K562 (cell line): ENCODE measurements around the gene AK2. TPM values are rescaled to one million over a fixed set of nuclear protein-coding genes. Genes with fewer than 3 reads are reported as not detected.
A peak's percentile ranks its signal among the peaks of the same experiment; 100 is the strongest.

Source experiments
- CBFA2T2 ChIP-seq: fragments of 450-650 bp; conservative IDR thresholded peaks from 2 replicates; pipeline ENCODE4 v1.6.1; 2017; ENCODE audit warnings: mild to moderate bottlenecking
- ESRRB ChIP-seq: fragments of 250-450 bp; sonication (Bioruptor Pico); IDR thresholded peaks from 2 replicates; pipeline ENCODE4 v1.5.0; 2020; ENCODE audit warnings: mild to moderate bottlenecking, moderate library complexity, borderline replicate concordance
- EZH2 ChIP-seq: IDR thresholded peaks from 2 replicates; pipeline ENCODE4 v1.6.1; 2012; ENCODE audit warnings: low read depth, mild to moderate bottlenecking, inconsistent platforms, low read length, borderline replicate concordance
- GATAD2A ChIP-seq: fragments of 450-650 bp; IDR thresholded peaks from 2 replicates; pipeline ENCODE4 v1.6.1; 2017
- IFI16 ChIP-seq: fragments of 250-450 bp; sonication (Bioruptor Pico); IDR thresholded peaks from 2 replicates; pipeline ENCODE4 v2.1.2; 2022; ENCODE audit warnings: mild to moderate bottlenecking, inconsistent platforms
- IRF2 ChIP-seq: sonication (generic); formaldehyde crosslinking; IDR thresholded peaks from 2 replicates; pipeline ENCODE4 v1.8.1; 2022; ENCODE audit warnings: mild to moderate bottlenecking, missing genetic modification reagents
- NONO ChIP-seq, 2 experiments: fragments of 200-400 bp in 1 of 2; fragments of 450-650 bp in 1 of 2; formaldehyde crosslinking in 1 of 2; IDR thresholded peaks; 2 replicates each; pipeline ENCODE4 v1.6.1; 2017; ENCODE audit warnings: low read depth in 2 of 2, mild to moderate bottlenecking in 2 of 2, moderate library complexity in 2 of 2, low read length in 1 of 2
- SNIP1 ChIP-seq: fragments of 450-650 bp; IDR thresholded peaks from 2 replicates; pipeline ENCODE4 v1.7.1; 2017; ENCODE audit warnings: low read depth, mild to moderate bottlenecking
- TARDBP ChIP-seq: fragments of 450-650 bp; IDR thresholded peaks from 2 replicates; pipeline ENCODE4 v1.6.1; 2016
- TFAM ChIP-seq: fragments of 250-450 bp; sonication (Bioruptor Pico); conservative IDR thresholded peaks from 2 replicates; pipeline ENCODE4 v1.5.0; 2021; ENCODE audit warnings: mild to moderate bottlenecking, moderate library complexity
- ZNF324 ChIP-seq: fragments of 250-450 bp; sonication (Bioruptor Pico); IDR thresholded peaks from 2 replicates; pipeline ENCODE4 v1.4.0; 2020; ENCODE audit warnings: mild to moderate bottlenecking
- ZNF431 ChIP-seq: sonication (generic); formaldehyde crosslinking; IDR thresholded peaks from 2 replicates; pipeline ENCODE4 v1.8.0; 2022; ENCODE audit warnings: mild to moderate bottlenecking, missing genetic modification reagents
- polyA plus RNA-seq, 8 experiments: library from polyadenylated mRNA; depleted of rRNA in 4 of 8; stranded (reverse) in 5 of 8; unstranded in 3 of 8; fragments of >200 nt; fragmentation: Nextera tagmentation in 2 of 8; fragmentation: Illumina TruSeq in 1 of 8; extraction: Ambion mirVana in 2 of 8; extraction: Trizol in 1 of 8; gene quantifications; 2 replicates each; pipeline versions ENCODE4 v1.2.1 to v1.2.3, GENCODE V29; 2011 to 2014; ENCODE audit warnings: inconsistent platforms in 1 of 8, missing spikeins in 1 of 8
- total RNA-seq, 7 experiments: library from RNA; depleted of rRNA in 6 of 7; stranded (reverse); fragments of >200 nt in 6 of 7; fragmentation: Illumina TruSeq in 2 of 7; extraction: Trizol in 2 of 7; gene quantifications; 2 replicates each; pipeline versions ENCODE4 v1.2.1 to v1.2.3, GENCODE V29; 2011 to 2021; ENCODE audit warnings: low replicate concordance in 1 of 7
- TF ChIP-seq, protein P1 (sequence below): fragments of 450-650 bp; IDR thresholded peaks from 2 replicates; pipeline ENCODE4 v1.7.0; 2016; ENCODE audit warnings: borderline replicate concordance
- TF ChIP-seq, protein P2 (sequence below), 2 experiments: fragments of 150-350 bp in 1 of 2; IDR thresholded peaks; 2 replicates each; pipeline ENCODE4 v1.6.1; 2012 to 2016; ENCODE audit warnings: low read depth in 2 of 2, low read length in 2 of 2, mild to moderate bottlenecking in 1 of 2, moderate library complexity in 1 of 2
- TF ChIP-seq, protein P3 (sequence below), 2 experiments: fragments of 450-650 bp in 1 of 2; IDR thresholded peaks; 2 replicates each; pipeline ENCODE4 v1.6.1; 2011 to 2017; ENCODE audit warnings: low read depth in 2 of 2, antibody characterized with exemption in 1 of 2, borderline replicate concordance in 1 of 2, low read length in 1 of 2, mild to moderate bottlenecking in 1 of 2, mixed read lengths in 1 of 2; ENCODE audit not compliant: control insufficient read depth in 1 of 2
- TF ChIP-seq, protein P4 (sequence below): conservative IDR thresholded peaks from 2 replicates; pipeline ENCODE4 v1.6.1; 2011; ENCODE audit warnings: low read depth, mild to moderate bottlenecking, low read length; ENCODE audit not compliant: control insufficient read depth

Gene AK2
- total and polyA plus RNA-seq, 9 of the 15 experiments (the other 6 are each of a cell fraction or from before 2014, with no cell fraction given) = 105 to 1,050 (median 509) TPM

DNA sequence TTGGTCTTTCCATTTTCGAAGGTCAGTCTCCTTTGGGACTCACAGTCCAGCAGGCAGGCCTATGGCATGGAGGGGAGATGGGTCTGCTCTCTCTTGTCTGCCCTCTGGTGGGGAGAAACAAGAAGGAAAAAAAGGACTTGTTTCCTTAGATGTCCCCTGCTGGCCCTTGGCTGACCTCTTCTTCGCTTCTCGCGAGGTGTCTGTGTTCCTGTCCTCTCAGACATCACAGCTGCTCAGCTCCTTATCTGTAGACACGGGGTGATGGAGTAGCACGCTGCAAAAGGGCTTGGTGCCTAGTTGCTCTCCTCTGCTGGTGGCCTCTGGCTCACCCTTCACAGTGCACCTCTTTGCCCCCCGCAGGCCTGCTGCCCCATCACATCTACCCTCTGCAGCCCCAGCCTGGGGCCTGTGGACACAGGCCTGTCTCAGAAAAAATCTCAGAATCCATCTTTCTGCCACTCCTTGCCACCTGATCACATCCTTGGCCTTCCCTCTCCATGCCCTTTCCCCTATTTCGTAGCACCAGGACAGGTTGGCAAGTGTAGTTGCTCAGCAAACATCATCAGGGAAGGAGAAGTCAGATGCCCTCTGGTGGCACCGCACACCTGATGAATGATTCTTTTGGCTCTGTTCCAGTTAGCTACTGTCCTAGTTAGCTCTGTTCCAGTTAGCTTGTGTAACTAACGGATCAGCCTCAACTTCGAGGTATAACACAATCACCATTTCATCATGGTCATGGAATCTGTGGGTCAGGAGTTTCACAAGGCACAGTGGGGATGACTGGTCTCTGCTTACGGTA lies 18.7 kb upstream of the AK2 start (continued):
- TF ChIP-seq, protein P1, sequence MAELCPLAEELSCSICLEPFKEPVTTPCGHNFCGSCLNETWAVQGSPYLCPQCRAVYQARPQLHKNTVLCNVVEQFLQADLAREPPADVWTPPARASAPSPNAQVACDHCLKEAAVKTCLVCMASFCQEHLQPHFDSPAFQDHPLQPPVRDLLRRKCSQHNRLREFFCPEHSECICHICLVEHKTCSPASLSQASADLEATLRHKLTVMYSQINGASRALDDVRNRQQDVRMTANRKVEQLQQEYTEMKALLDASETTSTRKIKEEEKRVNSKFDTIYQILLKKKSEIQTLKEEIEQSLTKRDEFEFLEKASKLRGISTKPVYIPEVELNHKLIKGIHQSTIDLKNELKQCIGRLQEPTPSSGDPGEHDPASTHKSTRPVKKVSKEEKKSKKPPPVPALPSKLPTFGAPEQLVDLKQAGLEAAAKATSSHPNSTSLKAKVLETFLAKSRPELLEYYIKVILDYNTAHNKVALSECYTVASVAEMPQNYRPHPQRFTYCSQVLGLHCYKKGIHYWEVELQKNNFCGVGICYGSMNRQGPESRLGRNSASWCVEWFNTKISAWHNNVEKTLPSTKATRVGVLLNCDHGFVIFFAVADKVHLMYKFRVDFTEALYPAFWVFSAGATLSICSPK = no peak
- TF ChIP-seq TARDBP = no peak; the same call in 1 of the 2 replicates
- TF ChIP-seq TFAM (CRISPR knock-in tag) = no peak
- peak; percentile 46 for TF ChIP-seq CBFA2T2
- TF ChIP-seq, protein P2, sequence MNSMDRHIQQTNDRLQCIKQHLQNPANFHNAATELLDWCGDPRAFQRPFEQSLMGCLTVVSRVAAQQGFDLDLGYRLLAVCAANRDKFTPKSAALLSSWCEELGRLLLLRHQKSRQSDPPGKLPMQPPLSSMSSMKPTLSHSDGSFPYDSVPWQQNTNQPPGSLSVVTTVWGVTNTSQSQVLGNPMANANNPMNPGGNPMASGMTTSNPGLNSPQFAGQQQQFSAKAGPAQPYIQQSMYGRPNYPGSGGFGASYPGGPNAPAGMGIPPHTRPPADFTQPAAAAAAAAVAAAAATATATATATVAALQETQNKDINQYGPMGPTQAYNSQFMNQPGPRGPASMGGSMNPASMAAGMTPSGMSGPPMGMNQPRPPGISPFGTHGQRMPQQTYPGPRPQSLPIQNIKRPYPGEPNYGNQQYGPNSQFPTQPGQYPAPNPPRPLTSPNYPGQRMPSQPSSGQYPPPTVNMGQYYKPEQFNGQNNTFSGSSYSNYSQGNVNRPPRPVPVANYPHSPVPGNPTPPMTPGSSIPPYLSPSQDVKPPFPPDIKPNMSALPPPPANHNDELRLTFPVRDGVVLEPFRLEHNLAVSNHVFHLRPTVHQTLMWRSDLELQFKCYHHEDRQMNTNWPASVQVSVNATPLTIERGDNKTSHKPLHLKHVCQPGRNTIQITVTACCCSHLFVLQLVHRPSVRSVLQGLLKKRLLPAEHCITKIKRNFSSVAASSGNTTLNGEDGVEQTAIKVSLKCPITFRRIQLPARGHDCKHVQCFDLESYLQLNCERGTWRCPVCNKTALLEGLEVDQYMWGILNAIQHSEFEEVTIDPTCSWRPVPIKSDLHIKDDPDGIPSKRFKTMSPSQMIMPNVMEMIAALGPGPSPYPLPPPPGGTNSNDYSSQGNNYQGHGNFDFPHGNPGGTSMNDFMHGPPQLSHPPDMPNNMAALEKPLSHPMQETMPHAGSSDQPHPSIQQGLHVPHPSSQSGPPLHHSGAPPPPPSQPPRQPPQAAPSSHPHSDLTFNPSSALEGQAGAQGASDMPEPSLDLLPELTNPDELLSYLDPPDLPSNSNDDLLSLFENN (IDR thresholded peaks at IDR 0.05; ENCODE audit: low read depth in 2 of 2, low read length in 2 of 2) = no peak
- TF ChIP-seq ZNF324 (CRISPR knock-in tag) = no peak
- no peak for TF ChIP-seq NONO (IDR thresholded peaks at IDR 0.05; ENCODE audit: low read depth in 2 of 2, low read length in 1 of 2)
- no peak for TF ChIP-seq IFI16 (CRISPR knock-in tag)
- TF ChIP-seq ZNF431 = no peak; the same call in 1 of the 2 replicates
- TF ChIP-seq EZH2 = no peak
- TF ChIP-seq SNIP1 = no peak
- TF ChIP-seq, protein P3, sequence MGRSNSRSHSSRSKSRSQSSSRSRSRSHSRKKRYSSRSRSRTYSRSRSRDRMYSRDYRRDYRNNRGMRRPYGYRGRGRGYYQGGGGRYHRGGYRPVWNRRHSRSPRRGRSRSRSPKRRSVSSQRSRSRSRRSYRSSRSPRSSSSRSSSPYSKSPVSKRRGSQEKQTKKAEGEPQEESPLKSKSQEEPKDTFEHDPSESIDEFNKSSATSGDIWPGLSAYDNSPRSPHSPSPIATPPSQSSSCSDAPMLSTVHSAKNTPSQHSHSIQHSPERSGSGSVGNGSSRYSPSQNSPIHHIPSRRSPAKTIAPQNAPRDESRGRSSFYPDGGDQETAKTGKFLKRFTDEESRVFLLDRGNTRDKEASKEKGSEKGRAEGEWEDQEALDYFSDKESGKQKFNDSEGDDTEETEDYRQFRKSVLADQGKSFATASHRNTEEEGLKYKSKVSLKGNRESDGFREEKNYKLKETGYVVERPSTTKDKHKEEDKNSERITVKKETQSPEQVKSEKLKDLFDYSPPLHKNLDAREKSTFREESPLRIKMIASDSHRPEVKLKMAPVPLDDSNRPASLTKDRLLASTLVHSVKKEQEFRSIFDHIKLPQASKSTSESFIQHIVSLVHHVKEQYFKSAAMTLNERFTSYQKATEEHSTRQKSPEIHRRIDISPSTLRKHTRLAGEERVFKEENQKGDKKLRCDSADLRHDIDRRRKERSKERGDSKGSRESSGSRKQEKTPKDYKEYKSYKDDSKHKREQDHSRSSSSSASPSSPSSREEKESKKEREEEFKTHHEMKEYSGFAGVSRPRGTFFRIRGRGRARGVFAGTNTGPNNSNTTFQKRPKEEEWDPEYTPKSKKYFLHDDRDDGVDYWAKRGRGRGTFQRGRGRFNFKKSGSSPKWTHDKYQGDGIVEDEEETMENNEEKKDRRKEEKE (IDR thresholded peaks at IDR 0.05; ENCODE audit: borderline replicate concordance in 1 of 2, control insufficient read depth in 1 of 2, low read depth in 2 of 2, low read length in 1 of 2) = no peak
- TF ChIP-seq, protein P4, sequence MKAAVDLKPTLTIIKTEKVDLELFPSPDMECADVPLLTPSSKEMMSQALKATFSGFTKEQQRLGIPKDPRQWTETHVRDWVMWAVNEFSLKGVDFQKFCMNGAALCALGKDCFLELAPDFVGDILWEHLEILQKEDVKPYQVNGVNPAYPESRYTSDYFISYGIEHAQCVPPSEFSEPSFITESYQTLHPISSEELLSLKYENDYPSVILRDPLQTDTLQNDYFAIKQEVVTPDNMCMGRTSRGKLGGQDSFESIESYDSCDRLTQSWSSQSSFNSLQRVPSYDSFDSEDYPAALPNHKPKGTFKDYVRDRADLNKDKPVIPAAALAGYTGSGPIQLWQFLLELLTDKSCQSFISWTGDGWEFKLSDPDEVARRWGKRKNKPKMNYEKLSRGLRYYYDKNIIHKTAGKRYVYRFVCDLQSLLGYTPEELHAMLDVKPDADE = no peak
- TF ChIP-seq GATAD2A = no peak
- TF ChIP-seq IRF2 (CRISPR knock-in tag) = no peak
- no peak for TF ChIP-seq ESRRB
